ENCODE data around the gene DENND2A. TPM values are rescaled to one million over a fixed set of nuclear protein-coding genes. Genes with fewer than 3 reads are reported as not detected.

DENND2A gene
- total and polyA plus RNA-seq, 11 donors = 4.6 to 17.9 (median 10.0) TPM

DNA sequence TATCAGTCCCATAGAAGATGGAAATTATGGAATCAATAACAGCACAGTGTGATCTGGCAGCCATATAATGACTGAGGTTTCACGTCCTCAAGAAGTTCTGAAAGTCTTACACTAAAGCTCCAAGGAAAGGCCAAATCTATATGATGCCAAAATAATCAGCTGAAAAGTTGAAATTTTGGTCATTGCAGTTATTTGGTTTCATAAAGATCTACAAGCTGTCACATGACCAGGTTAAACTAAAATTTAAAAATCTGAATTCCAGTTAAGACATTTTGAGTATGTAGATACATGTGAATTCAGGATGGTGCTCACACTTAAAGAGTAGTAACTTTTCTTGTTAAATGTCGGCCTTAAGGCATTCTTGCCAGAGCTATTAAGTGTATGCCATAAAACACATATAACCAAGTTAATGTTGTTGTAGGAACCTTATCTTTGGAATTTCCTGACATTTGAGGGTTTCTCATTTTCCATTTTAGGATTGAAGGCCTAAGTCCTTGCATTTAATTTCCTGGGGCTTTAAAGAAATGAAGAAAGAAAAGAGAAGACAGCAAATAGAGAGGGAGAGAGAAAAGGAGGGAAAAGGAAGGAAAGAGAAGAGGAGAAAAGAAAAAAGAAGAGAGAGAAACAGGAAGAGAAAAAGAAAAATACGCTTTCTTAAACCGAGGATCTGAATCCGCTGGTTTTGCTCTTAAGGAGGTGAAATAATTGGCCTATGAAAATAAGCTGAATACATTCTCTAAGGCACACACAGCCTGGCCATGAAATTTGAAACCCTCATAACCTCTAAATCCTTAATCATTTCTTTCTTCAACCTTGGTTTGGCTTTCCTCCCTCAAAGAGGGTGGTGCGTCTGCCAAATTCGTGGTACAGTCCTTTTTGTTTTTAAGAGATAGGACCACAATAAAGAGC is 43.8 kb downstream of the DENND2A start:
- Histone ChIP-seq H3K27ac (peak overlapping the region in 11 of 12 donors; percentile 9 to 63 (median 49)), H3K4me1 (peaks cover 0 to 36% (median 8%) of the 10 kb centered on the region in 12 donors), H3K36me3 (peaks cover 0 to 22% (median 5%) of the 10 kb centered on the region in 9 donors), H3K4me3 (no peak overlapping the region), H3K27me3 (no peaks in the 10 kb centered on the region), H3K9me3 (no peaks in the 10 kb centered on the region)
- no peak for TF ChIP-seq POLR2A (IDR thresholded peaks at IDR 0.05)
- TF ChIP-seq, protein P1, sequence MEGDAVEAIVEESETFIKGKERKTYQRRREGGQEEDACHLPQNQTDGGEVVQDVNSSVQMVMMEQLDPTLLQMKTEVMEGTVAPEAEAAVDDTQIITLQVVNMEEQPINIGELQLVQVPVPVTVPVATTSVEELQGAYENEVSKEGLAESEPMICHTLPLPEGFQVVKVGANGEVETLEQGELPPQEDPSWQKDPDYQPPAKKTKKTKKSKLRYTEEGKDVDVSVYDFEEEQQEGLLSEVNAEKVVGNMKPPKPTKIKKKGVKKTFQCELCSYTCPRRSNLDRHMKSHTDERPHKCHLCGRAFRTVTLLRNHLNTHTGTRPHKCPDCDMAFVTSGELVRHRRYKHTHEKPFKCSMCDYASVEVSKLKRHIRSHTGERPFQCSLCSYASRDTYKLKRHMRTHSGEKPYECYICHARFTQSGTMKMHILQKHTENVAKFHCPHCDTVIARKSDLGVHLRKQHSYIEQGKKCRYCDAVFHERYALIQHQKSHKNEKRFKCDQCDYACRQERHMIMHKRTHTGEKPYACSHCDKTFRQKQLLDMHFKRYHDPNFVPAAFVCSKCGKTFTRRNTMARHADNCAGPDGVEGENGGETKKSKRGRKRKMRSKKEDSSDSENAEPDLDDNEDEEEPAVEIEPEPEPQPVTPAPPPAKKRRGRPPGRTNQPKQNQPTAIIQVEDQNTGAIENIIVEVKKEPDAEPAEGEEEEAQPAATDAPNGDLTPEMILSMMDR (IDR thresholded peaks at IDR 0.05) = no peak
- ATAC-seq (no peak), DNase-seq (no peak)
- 63 to 69% (median 66%) methylated on average over 7 of the region's 7 CpGs for WGBS, 4 donors
- intact Hi-C loops (cut with DNase I) = loop anchor here in 3 of 10 donors (1.0 to 10.0 kb wide), 3 partner anchors 41 to 48 kb away; partner anchors contain the start of gene DENND2A (in 2 of the 3)

DNA sequence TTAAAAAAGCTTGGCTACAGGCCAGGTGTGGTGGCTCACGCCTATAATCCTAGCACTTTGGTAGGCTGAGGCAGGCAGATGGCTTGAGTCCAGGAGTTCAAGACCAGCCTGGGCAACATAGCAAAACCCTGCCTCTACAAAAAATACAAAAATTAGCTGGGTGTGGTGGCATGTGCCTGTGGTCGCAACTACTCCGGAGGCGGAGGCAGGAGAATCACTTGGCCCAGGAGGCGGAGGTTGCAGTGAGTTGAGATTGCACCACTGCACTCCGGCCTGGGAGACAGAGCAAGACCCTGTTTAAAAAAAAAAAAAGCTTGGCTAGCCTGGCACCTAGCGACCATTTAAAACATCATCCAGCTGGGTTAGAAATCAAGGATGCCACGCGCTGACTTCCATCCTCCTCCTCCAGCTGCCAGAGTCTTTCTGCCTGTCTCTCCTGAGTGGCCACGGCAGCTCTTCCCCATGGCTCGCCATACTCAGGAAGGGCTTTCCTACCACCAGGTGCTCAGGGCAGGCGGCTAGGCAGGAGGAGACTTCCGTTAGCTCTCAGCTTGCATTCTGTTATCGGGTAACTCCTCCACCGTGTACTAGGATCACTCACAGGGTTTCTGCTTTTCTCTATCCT is 45.0 kb downstream of the DENND2A start:
- DNase-seq (no peak), ATAC-seq (no peak)
- intact Hi-C loops (cut with DNase I) = loop anchor here in 2 of 10 donors (5.0 to 10.0 kb wide), 2 partner anchors 42 to 49 kb away; partner anchors contain the start of gene DENND2A (in 1 of the 2)

DNA sequence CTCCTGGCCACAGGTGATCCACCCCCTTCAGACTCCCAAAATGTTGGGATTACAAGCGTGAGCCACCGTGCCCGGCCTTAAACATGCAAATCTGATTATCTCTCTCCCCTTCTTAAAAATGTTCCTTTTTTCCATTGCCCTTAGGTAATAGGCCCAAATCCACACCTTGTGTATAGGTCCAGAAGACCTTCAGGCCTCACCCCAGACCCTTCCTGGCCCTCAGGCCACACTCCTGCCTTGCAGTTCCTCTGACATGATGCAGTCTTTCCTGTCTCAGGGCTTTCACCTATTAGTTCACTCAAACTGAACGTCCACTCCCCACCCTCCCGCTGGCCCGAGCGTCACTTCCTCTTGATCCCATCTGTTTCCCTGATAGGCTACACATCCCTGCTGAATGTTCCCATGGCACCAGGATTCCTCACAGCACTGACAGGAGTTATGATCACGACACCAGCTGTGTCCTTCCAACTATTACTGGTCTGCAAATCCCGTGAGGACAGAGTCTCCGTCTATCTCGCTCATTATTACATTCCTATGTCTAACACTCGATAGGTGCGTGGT is 46.4 kb downstream of the DENND2A start:
- Histone ChIP-seq H3K4me1 (peaks cover 0 to 36% (median 8%) of the 10 kb centered on the region in 12 donors), H3K36me3 (peaks cover 0 to 8% (median 0%) of the 10 kb centered on the region in 9 donors), H3K4me3 (no peak overlapping the region), H3K9me3 (no peaks in the 10 kb centered on the region), H3K27me3 (no peaks in the 10 kb centered on the region), H3K27ac (peak overlapping the region in 7 of 12 donors; percentile 28 to 64 (median 43))
- WGBS, 4 donors = 61 to 73% (median 71%) methylated on average over 13 of the region's 13 CpGs
- intact Hi-C loops (cut with DNase I) = loop anchor here in 1 of 10 donors (10.0 kb wide), 1 partner anchor 51 kb away; the partner anchor contains the start of gene DENND2A
- ATAC-seq = peak; percentile 37 to 92 (median 62)
- TF ChIP-seq, protein P1 (IDR thresholded peaks at IDR 0.05) = no peak
- no peak for TF ChIP-seq POLR2A (IDR thresholded peaks at IDR 0.05)
- DNase-seq = peak in 4 of 5 donors; percentile 62 to 66 (median 63)

More for the DNA sequence above, 45.0 kb downstream of the DENND2A start:
- peaks cover 0 to 10% (median under 1%) of the 10 kb centered on the region in 9 donors for H3K36me3 ChIP-seq
- H3K4me3 ChIP-seq = no peak overlapping the region
- WGBS, 4 donors = 78 to 84% (median 82%) methylated on average over 15 of the region's 15 CpGs
- TF ChIP-seq, protein P1 (IDR thresholded peaks at IDR 0.05) = no peak
- no peak for TF ChIP-seq POLR2A (IDR thresholded peaks at IDR 0.05)
- no peaks in the 10 kb centered on the region for H3K27me3 ChIP-seq
- H3K27ac ChIP-seq = peak overlapping the region in 10 of 12 donors; percentile 2 to 59 (median 17)
- H3K4me1 ChIP-seq = peaks cover 0 to 36% (median 8%) of the 10 kb centered on the region in 12 donors
- no peaks in the 10 kb centered on the region for H3K9me3 ChIP-seq
